ENCODE measurements around the gene ABHD12B. TPM values are rescaled to one million over a fixed set of nuclear protein-coding genes. Genes with fewer than 3 reads are reported as not detected.

The ABHD12B gene
- total RNA-seq, 1 experiment from 2014 or later: not detected

- H3K27me3 ChIP-seq (ENCODE audit: insufficient read depth, low read depth): no peaks in the 10 kb centered on the region
- H3K4me3 ChIP-seq: no peak overlapping the region
- POLR2A ChIA-PET (ENCODE audit: unreplicated experiment): interaction anchor here (0.6 kb wide), 1 partner anchor 31 kb away, joined by 3 read pairs; no protein-coding TSS in a partner anchor
- TF ChIP-seq EZH2 (IDR thresholded peaks at IDR 0.05; ENCODE audit: low read depth): no peak
- TF ChIP-seq, protein P1, sequence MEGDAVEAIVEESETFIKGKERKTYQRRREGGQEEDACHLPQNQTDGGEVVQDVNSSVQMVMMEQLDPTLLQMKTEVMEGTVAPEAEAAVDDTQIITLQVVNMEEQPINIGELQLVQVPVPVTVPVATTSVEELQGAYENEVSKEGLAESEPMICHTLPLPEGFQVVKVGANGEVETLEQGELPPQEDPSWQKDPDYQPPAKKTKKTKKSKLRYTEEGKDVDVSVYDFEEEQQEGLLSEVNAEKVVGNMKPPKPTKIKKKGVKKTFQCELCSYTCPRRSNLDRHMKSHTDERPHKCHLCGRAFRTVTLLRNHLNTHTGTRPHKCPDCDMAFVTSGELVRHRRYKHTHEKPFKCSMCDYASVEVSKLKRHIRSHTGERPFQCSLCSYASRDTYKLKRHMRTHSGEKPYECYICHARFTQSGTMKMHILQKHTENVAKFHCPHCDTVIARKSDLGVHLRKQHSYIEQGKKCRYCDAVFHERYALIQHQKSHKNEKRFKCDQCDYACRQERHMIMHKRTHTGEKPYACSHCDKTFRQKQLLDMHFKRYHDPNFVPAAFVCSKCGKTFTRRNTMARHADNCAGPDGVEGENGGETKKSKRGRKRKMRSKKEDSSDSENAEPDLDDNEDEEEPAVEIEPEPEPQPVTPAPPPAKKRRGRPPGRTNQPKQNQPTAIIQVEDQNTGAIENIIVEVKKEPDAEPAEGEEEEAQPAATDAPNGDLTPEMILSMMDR (conservative IDR thresholded peaks at IDR 0.05): no peak
- H3K4me2 ChIP-seq: no peak overlapping the region
- peaks cover 13% of the 10 kb centered on the region; the same call in 1 of the 2 replicates for H3K79me2 ChIP-seq (ENCODE audit: low read depth)
- no peaks in the 10 kb centered on the region for H3K9me2 ChIP-seq (ENCODE audit: insufficient read depth)
- DNase-seq: no peak
- H3K4me1 ChIP-seq (replicated peaks; ENCODE audit: insufficient read depth): 0 out of 2 replicates have a peak, but pooled peaks cover 8% of the 10 kb centered on the region
- no TSS peak for BruUV-seq (replicated peaks)
- no peak overlapping the region for H3K27ac ChIP-seq
- no peaks in the 10 kb centered on the region for H3K36me3 ChIP-seq (ENCODE audit: low read depth)
- intact Hi-C loops (cut with micrococcal nuclease; ENCODE audit: unreplicated experiment): no loop called here
- no peaks in the 10 kb centered on the region for H3F3A ChIP-seq (ENCODE audit: insufficient read depth, low read depth)
- no peak overlapping the region for H2AFZ ChIP-seq
- H4K20me1 ChIP-seq (ENCODE audit: insufficient read depth): peaks cover 15% of the 10 kb centered on the region
- CTCF ChIA-PET: no interaction called here
- no peaks in the 10 kb centered on the region for H3K9me3 ChIP-seq (ENCODE audit: insufficient read depth, low read depth)
Measured at GRCh38 chr14:50832935-50833630, 38.8 kb upstream of the ABHD12B start.

DNA sequence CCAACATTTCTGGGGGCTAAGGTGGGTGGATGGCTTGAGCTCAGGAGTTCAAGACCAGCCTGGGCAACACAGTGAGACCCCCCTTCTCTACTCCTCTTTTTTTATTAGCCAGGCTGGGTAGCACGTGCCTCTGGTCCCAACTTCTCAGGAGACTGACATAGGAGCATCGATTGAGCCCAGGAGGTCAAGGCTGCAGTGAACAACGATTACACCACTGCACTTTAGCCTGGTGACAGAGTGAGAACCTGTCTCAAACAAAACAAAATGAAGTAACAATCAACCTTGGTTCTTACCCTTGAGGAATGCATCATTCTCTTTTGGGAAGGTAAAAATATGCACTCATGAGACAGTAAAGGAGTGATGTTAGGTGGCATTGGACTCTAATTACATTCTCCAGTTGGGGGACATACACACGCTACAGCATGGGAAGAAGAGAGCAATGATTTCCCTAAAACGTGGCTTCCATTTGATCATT lies 37.0 kb upstream of the ABHD12B start:
- Histone ChIP-seq H3K9me2 (ENCODE audit: insufficient read depth) (no peaks in the 10 kb centered on the region), H3K27ac (no peak overlapping the region), H3K4me3 (no peak overlapping the region), H3K27me3 (ENCODE audit: insufficient read depth, low read depth) (no peaks in the 10 kb centered on the region), H3K4me2 (no peak overlapping the region), H4K20me1 (ENCODE audit: insufficient read depth) (0 out of 2 replicates have a peak, but pooled peaks cover 4% of the 10 kb centered on the region), H2AFZ (no peak overlapping the region), H3F3A (ENCODE audit: insufficient read depth, low read depth) (no peaks in the 10 kb centered on the region), H3K79me2 (ENCODE audit: low read depth) (peaks cover 1% of the 10 kb centered on the region; the same call in 1 of the 2 replicates), H3K36me3 (ENCODE audit: low read depth) (no peaks in the 10 kb centered on the region), H3K9me3 (ENCODE audit: insufficient read depth, low read depth) (no peaks in the 10 kb centered on the region), H3K4me1 (replicated peaks; ENCODE audit: insufficient read depth) (0 out of 2 replicates have a peak, but pooled peaks cover under 1% of the 10 kb centered on the region)
- ChIA-PET POLR2A (ENCODE audit: unreplicated experiment) (no interaction called here), CTCF (no interaction called here)
- intact Hi-C loops (cut with micrococcal nuclease; ENCODE audit: unreplicated experiment): no loop called here
- TF ChIP-seq, protein P1 (conservative IDR thresholded peaks at IDR 0.05): no peak
- no peak for TF ChIP-seq EZH2 (IDR thresholded peaks at IDR 0.05; ENCODE audit: low read depth)
- no TSS peak for BruUV-seq (replicated peaks)
- DNase-seq: no peak

GRCh38 chr14:50835280-50835679 lies 36.6 kb upstream of the ABHD12B start:
- H2AFZ ChIP-seq: no peak overlapping the region
- CTCF ChIA-PET: no interaction called here
- BruUV-seq (replicated peaks): no TSS peak

More at GRCh38 chr14:50835280-50835679, 36.6 kb upstream of the ABHD12B start:
- intact Hi-C loops (cut with micrococcal nuclease; ENCODE audit: unreplicated experiment): no loop called here
- H3K4me1 ChIP-seq (replicated peaks; ENCODE audit: insufficient read depth): no peaks in the 10 kb centered on the region
- no peak for DNase-seq
- H3F3A ChIP-seq (ENCODE audit: insufficient read depth, low read depth): no peaks in the 10 kb centered on the region
- POLR2A ChIA-PET (ENCODE audit: unreplicated experiment): no interaction called here
- no peaks in the 10 kb centered on the region for H3K27me3 ChIP-seq (ENCODE audit: insufficient read depth, low read depth)
- no peaks in the 10 kb centered on the region for H3K79me2 ChIP-seq (ENCODE audit: low read depth)
- 0 out of 2 replicates have a peak, but pooled peaks cover under 1% of the 10 kb centered on the region for H4K20me1 ChIP-seq (ENCODE audit: insufficient read depth)
- TF ChIP-seq, protein P1 (conservative IDR thresholded peaks at IDR 0.05): no peak
- no peak for TF ChIP-seq EZH2 (IDR thresholded peaks at IDR 0.05; ENCODE audit: low read depth)
- no peaks in the 10 kb centered on the region for H3K36me3 ChIP-seq (ENCODE audit: low read depth)
- H3K4me3 ChIP-seq: no peak overlapping the region
- H3K4me2 ChIP-seq: no peak overlapping the region
- no peaks in the 10 kb centered on the region for H3K9me3 ChIP-seq (ENCODE audit: insufficient read depth, low read depth)
- no peak overlapping the region for H3K27ac ChIP-seq
- no peaks in the 10 kb centered on the region for H3K9me2 ChIP-seq (ENCODE audit: insufficient read depth)

Data from PC-9 (cell line).